ENCODE data around the gene GAB3.

Gene GAB3

DNA sequence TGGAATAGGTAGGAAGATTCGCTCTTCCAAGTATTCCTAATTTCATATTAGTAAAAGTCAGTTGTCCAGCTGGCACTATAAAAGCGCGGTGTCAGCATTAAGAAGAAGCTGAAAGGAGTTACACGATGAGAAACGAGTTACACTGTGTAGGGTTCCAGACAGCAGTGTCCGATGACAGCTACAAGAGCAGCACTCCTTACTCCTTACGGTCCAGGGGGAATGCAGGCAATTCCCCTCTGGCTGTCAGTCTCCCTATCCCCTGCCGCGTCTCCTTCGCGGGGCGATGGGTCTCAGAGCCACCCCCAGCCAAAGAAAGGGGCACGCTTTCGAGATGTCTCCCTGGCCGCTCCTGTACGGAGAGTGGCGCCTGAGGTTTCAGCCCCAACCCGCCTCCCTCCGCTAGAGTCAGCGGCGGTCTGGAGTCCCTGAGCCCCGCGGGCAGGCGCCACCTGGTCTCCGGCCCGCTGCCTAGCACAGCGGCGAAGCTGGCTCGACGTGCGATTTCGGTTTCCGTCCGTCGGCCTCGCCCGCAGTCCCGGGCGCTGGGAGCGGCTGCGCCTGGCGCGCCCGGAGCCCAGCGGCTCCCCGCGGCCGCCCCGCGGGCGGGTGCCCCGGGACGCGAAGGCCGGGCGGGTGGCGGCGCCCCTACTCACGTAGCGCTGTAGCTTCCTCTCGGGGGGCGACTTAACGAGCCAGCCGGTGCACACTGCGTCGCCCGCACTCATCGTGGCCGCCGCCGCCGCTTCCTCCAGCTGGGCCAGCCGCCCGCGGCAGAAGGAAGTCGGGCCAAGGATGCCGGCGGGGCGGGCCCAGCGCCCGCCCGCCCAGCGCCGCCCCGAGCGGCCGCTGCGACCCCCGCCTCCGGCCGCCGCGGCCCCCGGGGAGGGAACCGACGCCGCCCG is at the start of gene GAB3:
Gene GAB3, minus strand, starts transcription at position 777 of the 902 bp plus-strand sequence. Its CDS starts 52 bp downstream, at position 725.
- TF ChIP-seq EZH2phosphoT487 (IDR thresholded peaks at IDR 0.05; ENCODE audit: borderline replicate concordance) = no peak
- TF ChIP-seq, protein P1, sequence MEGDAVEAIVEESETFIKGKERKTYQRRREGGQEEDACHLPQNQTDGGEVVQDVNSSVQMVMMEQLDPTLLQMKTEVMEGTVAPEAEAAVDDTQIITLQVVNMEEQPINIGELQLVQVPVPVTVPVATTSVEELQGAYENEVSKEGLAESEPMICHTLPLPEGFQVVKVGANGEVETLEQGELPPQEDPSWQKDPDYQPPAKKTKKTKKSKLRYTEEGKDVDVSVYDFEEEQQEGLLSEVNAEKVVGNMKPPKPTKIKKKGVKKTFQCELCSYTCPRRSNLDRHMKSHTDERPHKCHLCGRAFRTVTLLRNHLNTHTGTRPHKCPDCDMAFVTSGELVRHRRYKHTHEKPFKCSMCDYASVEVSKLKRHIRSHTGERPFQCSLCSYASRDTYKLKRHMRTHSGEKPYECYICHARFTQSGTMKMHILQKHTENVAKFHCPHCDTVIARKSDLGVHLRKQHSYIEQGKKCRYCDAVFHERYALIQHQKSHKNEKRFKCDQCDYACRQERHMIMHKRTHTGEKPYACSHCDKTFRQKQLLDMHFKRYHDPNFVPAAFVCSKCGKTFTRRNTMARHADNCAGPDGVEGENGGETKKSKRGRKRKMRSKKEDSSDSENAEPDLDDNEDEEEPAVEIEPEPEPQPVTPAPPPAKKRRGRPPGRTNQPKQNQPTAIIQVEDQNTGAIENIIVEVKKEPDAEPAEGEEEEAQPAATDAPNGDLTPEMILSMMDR (conservative IDR thresholded peaks at IDR 0.05; ENCODE audit: low read length) = no peak
- H3F3A ChIP-seq (ENCODE audit: low read depth) = no peaks in the 10 kb centered on the region
- H3K27me3 ChIP-seq (ENCODE audit: insufficient read depth, low read length, poor library complexity, severe bottlenecking) = no peaks in the 10 kb centered on the region
- H2AFZ ChIP-seq (ENCODE audit: low read length) = peak within 1 kb of the TSS; percentile 81
- peak within 1 kb of the TSS; percentile 99 for H3K4me2 ChIP-seq (ENCODE audit: low read depth, low read length, poor library complexity, severe bottlenecking)
- peak within 1 kb of the TSS; percentile 85 for H3K4me3 ChIP-seq (ENCODE audit: low read length, poor library complexity, severe bottlenecking)
- no peaks in the 10 kb centered on the region for H3K36me3 ChIP-seq (ENCODE audit: insufficient read depth, low read length)
- no peaks in the 10 kb centered on the region for H3K9me3 ChIP-seq (ENCODE audit: insufficient read depth, low read depth, low read length)
- peak within 1 kb of the TSS; percentile 79 for H3K9ac ChIP-seq (ENCODE audit: low read depth, low read length, poor library complexity, severe bottlenecking)
- H3K4me1 ChIP-seq (ENCODE audit: insufficient read depth, low read length, poor library complexity, severe bottlenecking) = peaks cover 24% of the 10 kb centered on the region
- H3K79me2 ChIP-seq (ENCODE audit: insufficient read depth, low read length) = 0 out of 2 replicates have a peak, but pooled peaks cover 6% of the 10 kb centered on the region
- H3K9me2 ChIP-seq (replicated peaks; ENCODE audit: low read depth, low read length) = no peaks in the 10 kb centered on the region
- H4K20me1 ChIP-seq (ENCODE audit: insufficient read depth, low read length, poor library complexity, severe bottlenecking) = no peaks in the 10 kb centered on the region

DNA sequence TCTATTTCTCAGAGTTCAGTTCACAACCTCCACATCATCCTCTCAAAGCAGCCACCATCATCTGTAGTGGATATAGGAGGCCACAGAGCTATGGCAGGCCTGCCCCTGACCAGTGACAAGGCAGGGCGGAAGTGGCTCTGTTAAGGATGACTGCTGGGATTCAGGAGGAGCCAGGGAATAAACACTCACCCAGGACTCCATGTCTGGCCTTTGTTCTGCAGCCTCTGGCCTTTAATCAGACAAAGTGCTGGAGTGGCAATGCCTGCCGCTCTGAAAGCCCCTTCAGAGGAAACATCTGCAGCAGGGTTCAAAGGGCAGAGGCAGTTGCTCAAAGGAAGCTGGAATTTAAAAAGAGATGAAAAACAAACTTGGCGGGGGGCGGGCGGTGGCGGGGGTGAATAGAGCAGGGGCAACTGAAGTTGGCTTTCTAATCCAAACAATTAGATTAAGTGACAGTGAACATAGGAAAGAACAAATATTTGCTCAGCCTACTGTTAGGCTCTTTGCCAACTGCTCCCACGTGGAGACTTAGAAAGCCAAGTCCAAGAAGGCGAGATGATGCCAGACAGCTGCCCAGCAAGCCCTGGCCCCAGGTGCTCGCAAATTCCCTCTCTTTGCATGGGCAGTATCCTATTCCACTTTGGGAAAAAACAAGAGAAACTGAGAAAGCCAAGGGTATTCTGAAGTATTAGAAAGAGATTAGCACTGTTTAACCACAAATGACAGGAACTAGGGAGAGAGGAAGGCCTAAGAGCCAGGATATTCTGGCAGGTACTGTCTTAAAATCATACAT is 48.9 kb upstream of the GAB3 start:
- Histone ChIP-seq H3K9ac (ENCODE audit: low read depth, low read length, poor library complexity, severe bottlenecking) (peak overlapping the region; percentile 62), H3K9me2 (replicated peaks; ENCODE audit: low read depth, low read length) (no peaks in the 10 kb centered on the region), H3K4me3 (ENCODE audit: low read length, poor library complexity, severe bottlenecking) (peak overlapping the region; percentile 67), H4K20me1 (ENCODE audit: insufficient read depth, low read length, poor library complexity, severe bottlenecking) (no peaks in the 10 kb centered on the region), H3K4me2 (ENCODE audit: low read depth, low read length, poor library complexity, severe bottlenecking) (peak overlapping the region; percentile 76), H3K9me3 (ENCODE audit: insufficient read depth, low read depth, low read length) (no peaks in the 10 kb centered on the region), H3F3A (ENCODE audit: low read depth) (no peaks in the 10 kb centered on the region; the same call in 1 of the 2 replicates), H3K79me2 (ENCODE audit: insufficient read depth, low read length) (peaks cover 29% of the 10 kb centered on the region; the same call in 1 of the 2 replicates), H3K4me1 (ENCODE audit: insufficient read depth, low read length, poor library complexity, severe bottlenecking) (peaks cover 54% of the 10 kb centered on the region), H3K36me3 (ENCODE audit: insufficient read depth, low read length) (no peaks in the 10 kb centered on the region), H3K27me3 (ENCODE audit: insufficient read depth, low read length, poor library complexity, severe bottlenecking) (no peaks in the 10 kb centered on the region), H2AFZ (ENCODE audit: low read length) (peak overlapping the region; percentile 41; the same call in 1 of the 2 replicates)
- TF ChIP-seq, protein P1 (conservative IDR thresholded peaks at IDR 0.05; ENCODE audit: low read length) = no peak
- no peak for TF ChIP-seq EZH2phosphoT487 (IDR thresholded peaks at IDR 0.05; ENCODE audit: borderline replicate concordance)

DNA sequence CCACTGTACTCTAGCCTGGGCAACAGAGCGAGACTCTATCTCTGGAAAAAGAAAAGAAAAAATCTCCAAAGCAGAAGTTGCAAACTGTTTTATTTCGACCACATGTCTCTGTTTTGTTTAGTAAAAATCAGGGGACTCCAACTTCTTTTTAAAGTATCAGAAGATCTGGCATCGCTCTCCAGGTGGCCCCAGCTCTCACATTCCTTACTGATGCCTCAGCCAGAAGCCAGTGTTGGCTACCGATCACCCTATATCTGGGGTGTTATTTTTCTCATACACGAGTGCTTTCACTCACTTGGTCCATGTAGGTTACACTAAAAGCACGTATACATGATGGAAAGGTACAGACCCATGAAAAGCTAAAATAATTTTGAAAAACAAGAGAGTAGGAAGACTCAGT is 46.1 kb upstream of the GAB3 start:
- Histone ChIP-seq H3K9me2 (replicated peaks; ENCODE audit: low read depth, low read length) (no peaks in the 10 kb centered on the region), H3K9me3 (ENCODE audit: insufficient read depth, low read depth, low read length) (no peaks in the 10 kb centered on the region), H3K4me1 (ENCODE audit: insufficient read depth, low read length, poor library complexity, severe bottlenecking) (peaks cover 34% of the 10 kb centered on the region), H3K4me3 (ENCODE audit: low read length, poor library complexity, severe bottlenecking) (peak overlapping the region; percentile 6), H3K79me2 (ENCODE audit: insufficient read depth, low read length) (peaks cover 29% of the 10 kb centered on the region; the same call in 1 of the 2 replicates), H2AFZ (ENCODE audit: low read length) (no peak overlapping the region), H3K4me2 (ENCODE audit: low read depth, low read length, poor library complexity, severe bottlenecking) (peak overlapping the region; percentile 48), H3F3A (ENCODE audit: low read depth) (no peaks in the 10 kb centered on the region), H3K9ac (ENCODE audit: low read depth, low read length, poor library complexity, severe bottlenecking) (no peak overlapping the region), H3K36me3 (ENCODE audit: insufficient read depth, low read length) (no peaks in the 10 kb centered on the region), H4K20me1 (ENCODE audit: insufficient read depth, low read length, poor library complexity, severe bottlenecking) (no peaks in the 10 kb centered on the region), H3K27me3 (ENCODE audit: insufficient read depth, low read length, poor library complexity, severe bottlenecking) (no peaks in the 10 kb centered on the region)
- no peak for TF ChIP-seq EZH2phosphoT487 (IDR thresholded peaks at IDR 0.05; ENCODE audit: borderline replicate concordance)
- TF ChIP-seq, protein P1 (conservative IDR thresholded peaks at IDR 0.05; ENCODE audit: low read length) = no peak

Data from Loucy (cell line).